ENCODE measurements around the gene DUSP19.

DUSP19 gene

DNA sequence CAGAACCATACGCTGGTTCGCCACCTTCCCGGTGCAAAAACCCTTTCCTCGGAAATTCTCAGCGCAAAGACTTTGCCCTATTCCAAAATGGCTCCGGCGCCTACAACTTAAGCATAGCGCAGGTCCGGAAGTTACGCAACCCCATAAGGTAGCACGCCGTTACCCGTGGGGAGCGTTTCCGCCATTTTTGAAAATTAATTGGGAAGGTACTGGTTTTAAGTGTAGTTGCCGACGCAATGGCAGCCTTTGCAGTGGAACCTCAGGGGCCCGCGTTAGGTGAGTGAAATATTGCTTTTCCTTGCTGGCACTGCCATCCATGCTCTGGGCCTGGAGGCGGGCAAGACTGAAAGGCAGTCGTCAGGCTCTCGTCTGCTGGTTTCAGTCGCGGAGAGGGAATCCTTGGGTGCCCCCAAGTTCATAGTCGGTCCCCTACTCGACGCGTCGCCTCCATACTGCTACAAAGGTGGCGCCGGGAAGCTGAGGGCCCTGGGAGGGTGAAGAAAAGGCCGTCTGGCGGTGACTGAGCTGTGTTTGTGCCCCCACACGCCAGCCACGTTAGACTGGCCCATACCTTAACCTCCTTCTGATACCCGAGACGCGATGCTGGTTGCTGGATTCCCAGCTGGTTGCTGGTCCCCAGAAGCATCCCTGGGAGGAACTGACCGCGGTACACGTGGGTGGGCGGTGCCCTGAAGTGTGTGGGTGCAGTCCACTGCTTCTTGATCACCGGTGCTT lies 45.8 kb downstream of the DUSP19 start, which contains the start of gene NUP35:
TSS of gene NUP35 (plus strand) at position 222 of the 735 bp plus-strand sequence. CDS start at position 237, 15 bp downstream.
- in situ Hi-C loops (cut with HindIII; ENCODE audit: low sequenced_read_pairs), result no loop called here

DNA sequence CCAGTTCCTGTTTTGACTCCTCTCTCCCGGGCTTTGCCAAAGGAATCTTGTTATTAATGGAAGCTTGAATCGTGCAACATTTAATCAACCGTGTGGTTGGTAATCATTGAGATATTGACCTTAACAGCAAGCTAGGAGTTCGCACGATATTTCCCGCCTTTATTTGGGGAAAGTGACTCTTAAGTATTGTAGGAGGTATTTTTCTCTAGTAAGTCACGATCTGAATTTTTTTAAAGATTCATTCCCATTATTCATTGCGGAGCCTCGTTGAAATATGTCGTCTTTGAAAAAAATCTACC lies 46.4 kb downstream of the DUSP19 start:
- in situ Hi-C loops (cut with HindIII; ENCODE audit: low sequenced_read_pairs), result no loop called here

DNA sequence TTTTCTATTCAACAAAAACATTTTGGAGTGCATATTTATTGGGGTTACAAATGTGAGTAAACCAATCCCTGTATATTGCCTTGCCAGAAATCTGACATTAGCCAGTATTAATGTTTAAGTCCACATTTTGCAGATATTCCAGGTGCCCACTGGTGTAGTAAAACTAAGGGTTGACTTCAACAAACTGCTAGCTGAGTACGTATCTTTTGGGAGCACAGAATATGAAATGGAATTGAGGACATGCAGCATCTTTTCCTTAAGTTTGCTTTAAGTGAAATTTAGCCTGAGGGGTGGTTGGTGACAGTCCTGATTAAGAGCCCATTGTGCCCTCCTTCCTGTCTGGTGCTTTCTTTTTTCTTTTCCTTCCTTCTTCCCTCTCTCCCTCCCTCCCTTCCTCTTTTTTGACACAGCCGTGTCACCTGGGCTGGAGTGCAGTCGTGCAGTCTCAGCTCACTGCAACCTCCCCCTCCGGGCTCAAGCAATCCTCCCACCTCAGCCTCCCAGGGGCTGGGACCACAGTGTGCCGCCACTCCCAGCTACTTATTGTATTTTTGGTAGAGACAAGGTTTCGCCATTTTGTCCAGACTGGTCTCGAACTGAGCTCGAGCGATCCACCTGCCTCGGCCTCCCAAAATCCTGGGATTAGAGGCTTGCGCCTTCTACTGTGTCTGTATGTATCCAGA lies 47.3 kb downstream of the DUSP19 start:
- in situ Hi-C loops (cut with HindIII; ENCODE audit: low sequenced_read_pairs), result no loop called here

DNA sequence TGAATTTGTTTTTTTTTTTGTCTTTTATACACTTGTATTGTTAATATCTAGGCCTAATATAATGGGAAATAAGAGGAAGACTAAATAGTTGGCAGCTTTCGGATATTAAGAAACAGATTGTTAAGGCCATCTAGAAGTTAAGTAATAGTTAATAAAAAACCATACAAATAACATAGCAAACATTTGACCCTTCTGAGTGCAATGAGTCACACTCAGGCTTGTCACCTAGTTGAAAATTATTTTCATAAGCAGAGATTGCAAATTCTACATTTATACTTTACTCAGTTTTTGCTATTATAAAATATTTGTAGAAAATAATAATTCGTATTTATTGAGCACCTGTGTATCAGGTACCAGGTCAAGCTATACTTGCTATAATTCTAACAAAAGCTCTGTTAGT lies 48.1 kb downstream of the DUSP19 start:
- in situ Hi-C loops (cut with HindIII; ENCODE audit: low sequenced_read_pairs), result no loop called here

DNA sequence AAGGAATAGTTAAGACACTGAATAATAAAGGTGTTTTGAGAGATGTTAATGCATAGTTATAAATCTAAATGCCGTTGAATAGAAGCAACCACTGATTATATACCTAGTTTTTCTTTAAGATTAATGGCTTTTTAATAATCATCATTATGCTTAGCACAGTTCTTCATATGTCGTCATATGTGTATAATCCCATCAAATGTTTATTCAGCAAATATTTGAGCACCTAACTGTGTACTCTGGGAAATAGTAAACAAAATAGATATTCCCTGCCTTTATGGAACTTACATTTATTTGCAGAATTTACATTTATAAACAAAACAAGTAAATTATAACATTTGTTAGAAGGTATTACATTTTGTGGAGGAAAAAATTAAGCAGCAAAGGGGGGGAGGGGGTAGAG lies 55.5 kb downstream of the DUSP19 start:
- in situ Hi-C loops (cut with HindIII; ENCODE audit: low sequenced_read_pairs), result no loop called here

DNA sequence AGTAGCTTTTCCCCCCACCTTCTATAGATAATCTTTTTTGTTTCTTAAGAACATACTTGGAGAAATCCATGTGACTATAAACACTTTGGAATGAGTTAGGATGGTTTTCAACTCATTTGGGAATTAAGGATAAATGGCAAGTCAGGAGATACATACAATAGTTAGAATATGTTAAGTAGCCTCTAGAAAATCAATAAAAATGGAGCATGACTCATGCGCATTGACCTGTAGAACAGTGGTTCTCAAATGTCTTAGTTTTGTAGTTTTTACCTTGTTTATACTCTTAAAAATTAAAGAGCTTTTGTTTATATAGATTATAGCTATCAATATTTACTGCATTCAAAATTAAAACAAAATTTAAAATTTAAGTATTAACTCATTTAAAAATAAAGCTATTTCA lies 70.4 kb downstream of the DUSP19 start:
- in situ Hi-C loops (cut with HindIII; ENCODE audit: low sequenced_read_pairs), result no loop called here

DNA sequence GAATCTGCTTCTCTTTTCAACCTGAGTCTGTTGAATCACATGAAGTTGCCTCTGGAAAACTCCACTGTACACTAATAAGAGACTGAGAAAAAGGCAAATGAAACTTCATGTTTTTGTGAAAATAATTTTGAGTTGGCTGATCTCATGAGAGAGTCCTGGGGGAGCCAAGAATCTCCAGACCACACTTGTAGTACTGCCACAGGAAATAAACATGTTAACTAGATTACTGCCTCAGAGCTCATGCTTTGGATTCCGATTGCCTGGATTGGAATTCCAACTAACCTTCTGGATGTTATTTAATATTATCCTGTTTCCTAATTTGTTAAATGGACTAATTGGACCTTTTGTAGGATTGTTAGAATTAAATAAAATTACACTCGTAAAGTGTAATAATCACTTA lies 70.9 kb downstream of the DUSP19 start:
- in situ Hi-C loops (cut with HindIII; ENCODE audit: low sequenced_read_pairs), result no loop called here

All from DLD1 (cell line).